T-helper 2 cell treated with Interferon-gamma antibody and Interleukin-4, amounts not matched to agents 5 μg/mL and 100 μg/mL, for 36 hours (primary cell): ENCODE measurements around the gene TEK.
"Not testable (repeated sequence)": the region's sequence is repeated elsewhere in the genome, so short reads cannot be mapped to it uniquely, and the experiment has no call there.

Experiments used
- DNase-seq: peaks from one replicate; pipeline ENCODE4 v3.0.0; 2021; ENCODE audit warnings: low spot score
- H3K27ac Mint-ChIP-seq: one replicate; pipeline ENCODE4 v1.8.0; 2021; ENCODE audit warnings: mild to moderate bottlenecking, mixed read lengths
- H3K27me3 Mint-ChIP-seq: one replicate; pipeline ENCODE4 v1.8.0; 2021; ENCODE audit warnings: low read depth, mixed read lengths
- H3K36me3 Mint-ChIP-seq: one replicate; pipeline ENCODE4 v1.8.0; 2021; ENCODE audit warnings: low read depth, mixed read lengths
- H3K4me1 Mint-ChIP-seq: one replicate; pipeline ENCODE4 v1.8.0; 2021; ENCODE audit warnings: low read depth, mixed read lengths
- H3K4me3 Mint-ChIP-seq: one replicate; pipeline ENCODE4 v1.8.0; 2022; ENCODE audit warnings: mild to moderate bottlenecking, moderate library complexity, mixed read lengths
- H3K9me3 Mint-ChIP-seq: one replicate; pipeline ENCODE4 v1.8.0; 2021; ENCODE audit warnings: mixed read lengths

Gene TEK

GRCh38 chr9:27108981-27109541 lies at the start of gene TEK:
TEK (plus strand) TSS chr9:27109225; CDS start chr9:27109591, 366 bp downstream.
- Mint-ChIP-seq H3K27ac (no peak within 1 kb of the TSS), H3K4me3 (no peak within 1 kb of the TSS), H3K9me3 (no peaks in the 10 kb centered on the region), H3K27me3 (peaks cover 2% of the 10 kb centered on the region), H3K4me1 (no peaks in the 10 kb centered on the region), H3K36me3 (no peaks in the 10 kb centered on the region)
- DNase-seq, result no peak

GRCh38 chr9:27059412-27059811 lies 49.6 kb upstream of the TEK start:
- Mint-ChIP-seq H3K4me3 (no peak overlapping the region), H3K9me3 (no peaks in the 10 kb centered on the region), H3K27ac (no peak overlapping the region), H3K27me3 (no peaks in the 10 kb centered on the region), H3K36me3 (no peaks in the 10 kb centered on the region), H3K4me1 (no peaks in the 10 kb centered on the region)
- no peak for DNase-seq

GRCh38 chr9:27059907-27060306 lies 49.1 kb upstream of the TEK start:
- Mint-ChIP-seq H3K36me3 (no peaks in the 10 kb centered on the region), H3K27ac (no peak overlapping the region), H3K4me3 (no peak overlapping the region), H3K4me1 (no peaks in the 10 kb centered on the region), H3K27me3 (no peaks in the 10 kb centered on the region), H3K9me3 (no peaks in the 10 kb centered on the region)
- DNase-seq, result no peak

- Mint-ChIP-seq H3K27ac (no peak overlapping the region), H3K4me3 (no peak overlapping the region), H3K36me3 (no peaks in the 10 kb centered on the region), H3K4me1 (no peaks in the 10 kb centered on the region), H3K27me3 (no peaks in the 10 kb centered on the region), H3K9me3 (no peaks in the 10 kb centered on the region)
- DNase-seq, result no peak
Measured at GRCh38 chr9:27065288-27065687, 43.7 kb upstream of the TEK start.

GRCh38 chr9:27073841-27074728 lies 34.9 kb upstream of the TEK start:
- no peak for DNase-seq
- Mint-ChIP-seq H3K9me3 (no peaks in the 10 kb centered on the region), H3K4me3 (no peak overlapping the region), H3K27ac (no peak overlapping the region), H3K27me3 (no peaks in the 10 kb centered on the region), H3K36me3 (no peaks in the 10 kb centered on the region), H3K4me1 (no peaks in the 10 kb centered on the region)

- H3K9me3 Mint-ChIP-seq, result no peaks in the 10 kb centered on the region
- H3K27me3 Mint-ChIP-seq, result no peaks in the 10 kb centered on the region
- no peaks in the 10 kb centered on the region for H3K36me3 Mint-ChIP-seq
- H3K4me3 Mint-ChIP-seq, result no peak overlapping the region
- no peak for DNase-seq
- no peak overlapping the region for H3K27ac Mint-ChIP-seq
- no peaks in the 10 kb centered on the region for H3K4me1 Mint-ChIP-seq
Measured at GRCh38 chr9:27078685-27079084, 30.3 kb upstream of the TEK start.

- H3K9me3 Mint-ChIP-seq, result no peaks in the 10 kb centered on the region
- no peak overlapping the region for H3K27ac Mint-ChIP-seq
- H3K36me3 Mint-ChIP-seq, result no peaks in the 10 kb centered on the region
Measured at GRCh38 chr9:27085456-27085855, 23.6 kb upstream of the TEK start.

GRCh38 chr9:27086818-27087680 lies 22.0 kb upstream of the TEK start:
- H3K36me3 Mint-ChIP-seq, result no peaks in the 10 kb centered on the region
- H3K9me3 Mint-ChIP-seq, result no peaks in the 10 kb centered on the region
- DNase-seq, result no peak
- no peaks in the 10 kb centered on the region for H3K27me3 Mint-ChIP-seq
- H3K4me3 Mint-ChIP-seq, result no peak overlapping the region
- no peaks in the 10 kb centered on the region for H3K4me1 Mint-ChIP-seq
- no peak overlapping the region for H3K27ac Mint-ChIP-seq

More at GRCh38 chr9:27085456-27085855, 23.6 kb upstream of the TEK start:
- no peaks in the 10 kb centered on the region for H3K27me3 Mint-ChIP-seq
- no peak for DNase-seq
- no peak overlapping the region for H3K4me3 Mint-ChIP-seq
- H3K4me1 Mint-ChIP-seq, result no peaks in the 10 kb centered on the region

- DNase-seq, result no peak
- Mint-ChIP-seq H3K27me3 (no peaks in the 10 kb centered on the region), H3K36me3 (no peaks in the 10 kb centered on the region), H3K9me3 (no peaks in the 10 kb centered on the region), H3K4me3 (no peak overlapping the region), H3K4me1 (no peaks in the 10 kb centered on the region), H3K27ac (no peak overlapping the region)
Measured at GRCh38 chr9:27088981-27089380, 20.0 kb upstream of the TEK start.

GRCh38 chr9:27089706-27090105 lies 19.3 kb upstream of the TEK start:
- Mint-ChIP-seq H3K9me3 (no peaks in the 10 kb centered on the region), H3K4me3 (no peak overlapping the region), H3K27me3 (no peaks in the 10 kb centered on the region), H3K27ac (no peak overlapping the region), H3K36me3 (no peaks in the 10 kb centered on the region), H3K4me1 (no peaks in the 10 kb centered on the region)
- DNase-seq, result no peak

- Mint-ChIP-seq H3K36me3 (no peaks in the 10 kb centered on the region), H3K4me1 (no peaks in the 10 kb centered on the region), H3K27me3 (no peaks in the 10 kb centered on the region), H3K27ac (no peak overlapping the region), H3K9me3 (no peaks in the 10 kb centered on the region), H3K4me3 (no peak overlapping the region)
- no peak for DNase-seq
Measured at GRCh38 chr9:27090231-27090630, 18.8 kb upstream of the TEK start.

GRCh38 chr9:27090711-27091110 lies 18.3 kb upstream of the TEK start:
- DNase-seq, result no peak
- Mint-ChIP-seq H3K9me3 (no peaks in the 10 kb centered on the region), H3K27me3 (no peaks in the 10 kb centered on the region), H3K27ac (no peak overlapping the region), H3K36me3 (no peaks in the 10 kb centered on the region), H3K4me1 (no peaks in the 10 kb centered on the region), H3K4me3 (no peak overlapping the region)

- not testable (repeated sequence) for H3K4me1 Mint-ChIP-seq, H3K27ac Mint-ChIP-seq, H3K27me3 Mint-ChIP-seq, H3K9me3 Mint-ChIP-seq, H3K4me3 Mint-ChIP-seq, H3K36me3 Mint-ChIP-seq, DNase-seq
Measured at GRCh38 chr9:27092496-27092895, 16.5 kb upstream of the TEK start.
